ENCODE data around the gene TTI1. TPM values are rescaled to one million over a fixed set of nuclear protein-coding genes. Genes with fewer than 3 reads are reported as not detected.

Gene TTI1
- total and polyA plus RNA-seq, 2 of the 13 experiments (the other 11 are each of a cell fraction or from before 2014, with no cell fraction given), result 22.9 to 39.8 TPM

DNA sequence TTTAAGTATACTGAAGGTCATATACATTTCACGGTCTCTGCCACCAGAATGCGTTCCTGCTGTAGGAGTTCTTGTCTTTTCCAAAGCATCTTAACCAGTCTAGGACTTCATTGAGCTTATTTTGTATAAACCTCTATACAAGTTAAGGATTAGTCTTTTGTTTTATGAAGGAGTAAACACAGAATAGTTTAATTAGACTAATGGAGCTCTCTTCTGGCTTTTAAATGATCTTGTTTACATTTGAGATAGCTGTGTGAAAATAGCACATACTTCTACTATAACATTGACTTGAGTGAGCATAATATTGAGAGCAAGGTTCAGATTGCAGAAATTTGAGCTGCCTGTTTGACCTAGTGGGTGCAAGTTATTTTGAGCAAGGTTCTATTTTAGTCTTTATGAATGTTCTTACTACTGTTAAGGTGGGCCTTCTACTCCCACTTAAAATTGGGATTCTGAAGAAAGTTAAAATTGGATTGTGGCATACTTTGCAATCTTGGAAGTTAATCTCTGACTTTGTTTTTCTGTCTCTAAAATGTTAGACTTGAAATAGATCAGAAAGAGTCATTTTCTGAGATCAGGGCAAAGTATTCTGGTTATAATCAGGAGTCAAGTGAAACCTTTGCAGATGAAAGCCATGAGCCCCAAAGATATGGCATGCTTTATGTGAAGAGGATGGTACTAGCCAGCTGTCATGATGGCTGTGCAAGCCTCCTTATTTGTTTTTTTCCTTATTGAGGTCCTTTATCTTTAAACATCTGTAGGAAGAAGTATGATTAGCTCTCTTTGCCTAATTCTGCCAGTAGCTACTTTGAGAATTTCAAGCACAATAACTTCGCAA, 42.1 kb upstream of the TTI1 start (continued):
- no peak for TF ChIP-seq ZNF674 (CRISPR knock-in tag; IDR thresholded peaks at IDR 0.05; ENCODE audit: low read depth)
- no peak for TF ChIP-seq NFIB (CRISPR knock-in tag; IDR thresholded peaks at IDR 0.05; ENCODE audit: borderline replicate concordance)
- 0 out of 2 replicates have a peak, but pooled peaks have one; percentile 47 for TF ChIP-seq ZSCAN29 (CRISPR knock-in tag; conservative IDR thresholded peaks at IDR 0.05)
- TF ChIP-seq HNF4A (CRISPR knock-in tag; IDR thresholded peaks at IDR 0.05), result peak; percentile 87
- no peak for TF ChIP-seq LCORL (IDR thresholded peaks at IDR 0.05)
- TF ChIP-seq LCORL (CRISPR knock-in tag; IDR thresholded peaks at IDR 0.05), result peak; percentile 77; the same call in 1 of the 2 replicates
- 0 out of 2 replicates have a peak, but pooled peaks have one; percentile 28 for TF ChIP-seq HDAC1 (CRISPR knock-in tag; IDR thresholded peaks at IDR 0.05)
- TF ChIP-seq RARA (CRISPR knock-in tag; IDR thresholded peaks at IDR 0.05), result peak; percentile 59
- peak; percentile 23; the same call in 1 of the 2 replicates for TF ChIP-seq PATZ1 (CRISPR knock-in tag; IDR thresholded peaks at IDR 0.05)
- TF ChIP-seq ZFP36 (IDR thresholded peaks at IDR 0.05; ENCODE audit: borderline replicate concordance, low read depth, low read length, partially characterized antibody), result peak; percentile 79
- peak; percentile 32; the same call in 1 of the 2 replicates for TF ChIP-seq DRAP1 (CRISPR knock-in tag; IDR thresholded peaks at IDR 0.05)
- peak; percentile 72; the same call in 1 of the 2 replicates for TF ChIP-seq ZSCAN9 (CRISPR knock-in tag; IDR thresholded peaks at IDR 0.05; ENCODE audit: borderline replicate concordance)
- no peak for TF ChIP-seq ZNF558 (CRISPR knock-in tag; IDR thresholded peaks at IDR 0.05; ENCODE audit: borderline replicate concordance)
- TF ChIP-seq ZBED4 (CRISPR knock-in tag; IDR thresholded peaks at IDR 0.05; ENCODE audit: borderline replicate concordance), result no peak
- 0 out of 2 replicates have a peak, but pooled peaks have one; percentile 11 for TF ChIP-seq SMARCC2 (IDR thresholded peaks at IDR 0.05)
- no peak for TF ChIP-seq NONO (IDR thresholded peaks at IDR 0.05)
- no peak for TF ChIP-seq NONO (CRISPR knock-in tag; conservative IDR thresholded peaks at IDR 0.05)
- TF ChIP-seq SAP130 (CRISPR knock-in tag; IDR thresholded peaks at IDR 0.05; ENCODE audit: low read depth), result peak; percentile 37; the same call in 1 of the 2 replicates
- no peak for TF ChIP-seq KLF13 (CRISPR knock-in tag; IDR thresholded peaks at IDR 0.05)
- TF ChIP-seq, protein P1, sequence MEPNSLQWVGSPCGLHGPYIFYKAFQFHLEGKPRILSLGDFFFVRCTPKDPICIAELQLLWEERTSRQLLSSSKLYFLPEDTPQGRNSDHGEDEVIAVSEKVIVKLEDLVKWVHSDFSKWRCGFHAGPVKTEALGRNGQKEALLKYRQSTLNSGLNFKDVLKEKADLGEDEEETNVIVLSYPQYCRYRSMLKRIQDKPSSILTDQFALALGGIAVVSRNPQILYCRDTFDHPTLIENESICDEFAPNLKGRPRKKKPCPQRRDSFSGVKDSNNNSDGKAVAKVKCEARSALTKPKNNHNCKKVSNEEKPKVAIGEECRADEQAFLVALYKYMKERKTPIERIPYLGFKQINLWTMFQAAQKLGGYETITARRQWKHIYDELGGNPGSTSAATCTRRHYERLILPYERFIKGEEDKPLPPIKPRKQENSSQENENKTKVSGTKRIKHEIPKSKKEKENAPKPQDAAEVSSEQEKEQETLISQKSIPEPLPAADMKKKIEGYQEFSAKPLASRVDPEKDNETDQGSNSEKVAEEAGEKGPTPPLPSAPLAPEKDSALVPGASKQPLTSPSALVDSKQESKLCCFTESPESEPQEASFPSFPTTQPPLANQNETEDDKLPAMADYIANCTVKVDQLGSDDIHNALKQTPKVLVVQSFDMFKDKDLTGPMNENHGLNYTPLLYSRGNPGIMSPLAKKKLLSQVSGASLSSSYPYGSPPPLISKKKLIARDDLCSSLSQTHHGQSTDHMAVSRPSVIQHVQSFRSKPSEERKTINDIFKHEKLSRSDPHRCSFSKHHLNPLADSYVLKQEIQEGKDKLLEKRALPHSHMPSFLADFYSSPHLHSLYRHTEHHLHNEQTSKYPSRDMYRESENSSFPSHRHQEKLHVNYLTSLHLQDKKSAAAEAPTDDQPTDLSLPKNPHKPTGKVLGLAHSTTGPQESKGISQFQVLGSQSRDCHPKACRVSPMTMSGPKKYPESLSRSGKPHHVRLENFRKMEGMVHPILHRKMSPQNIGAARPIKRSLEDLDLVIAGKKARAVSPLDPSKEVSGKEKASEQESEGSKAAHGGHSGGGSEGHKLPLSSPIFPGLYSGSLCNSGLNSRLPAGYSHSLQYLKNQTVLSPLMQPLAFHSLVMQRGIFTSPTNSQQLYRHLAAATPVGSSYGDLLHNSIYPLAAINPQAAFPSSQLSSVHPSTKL (CRISPR knock-in tag; IDR thresholded peaks at IDR 0.05), result peak; percentile 91

Measured in HepG2 (cell line).